Right kidney (tissue), 1 donor: Measurements from ENCODE around the gene SARDH.
"Not testable (repeated sequence)": the region's sequence is repeated elsewhere in the genome, so short reads cannot be mapped to it uniquely, and the experiment has no call there.

Experiments used
- DNase-seq: peaks from one replicate; pipeline ENCODE4 v3.0.0-alpha.2; 2016

SARDH gene

GRCh38 chr9:133775951-133776905 is 38.1 kb upstream of the SARDH start:
- no peak for DNase-seq

DNA sequence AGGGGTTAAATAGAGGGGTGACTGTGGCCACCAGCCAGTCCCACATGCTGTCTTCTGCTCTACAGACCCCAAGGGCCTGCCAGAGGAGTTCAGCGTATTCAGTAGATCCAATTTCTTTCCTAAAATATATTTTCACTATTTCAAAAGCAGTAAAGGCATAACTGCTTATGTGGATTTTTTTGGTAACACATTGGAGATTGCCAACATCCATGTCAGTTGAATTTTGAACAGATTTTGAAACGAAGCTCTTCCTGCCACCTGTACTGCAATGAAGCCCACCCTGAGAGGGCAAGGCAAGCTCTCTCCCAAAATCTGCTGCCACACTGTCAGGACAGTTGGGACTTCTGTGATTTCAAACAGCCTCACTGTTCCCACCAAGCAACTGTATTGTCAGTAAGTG is 37.1 kb upstream of the SARDH start:
- DNase-seq = no peak

DNA sequence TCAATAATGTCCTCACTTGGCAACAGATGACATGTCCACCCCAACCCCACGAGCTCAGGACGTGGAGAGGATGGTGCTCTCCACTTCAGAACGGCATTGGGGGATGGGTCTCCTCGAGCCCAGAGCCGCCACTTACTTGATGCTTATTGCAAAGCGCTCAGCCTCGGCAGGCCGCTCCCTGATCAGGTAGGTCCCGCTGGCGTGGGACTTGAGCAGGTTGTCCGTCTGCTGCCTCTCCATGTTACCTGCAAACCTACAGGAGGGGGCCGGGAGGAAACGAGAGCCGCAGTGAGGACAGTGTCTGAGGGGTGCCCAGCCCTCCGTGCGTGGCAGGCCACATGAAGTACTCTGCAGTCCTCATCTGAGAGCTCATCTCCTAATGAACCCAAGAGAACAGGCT is 36.6 kb upstream of the SARDH start:
- no peak for DNase-seq

DNA sequence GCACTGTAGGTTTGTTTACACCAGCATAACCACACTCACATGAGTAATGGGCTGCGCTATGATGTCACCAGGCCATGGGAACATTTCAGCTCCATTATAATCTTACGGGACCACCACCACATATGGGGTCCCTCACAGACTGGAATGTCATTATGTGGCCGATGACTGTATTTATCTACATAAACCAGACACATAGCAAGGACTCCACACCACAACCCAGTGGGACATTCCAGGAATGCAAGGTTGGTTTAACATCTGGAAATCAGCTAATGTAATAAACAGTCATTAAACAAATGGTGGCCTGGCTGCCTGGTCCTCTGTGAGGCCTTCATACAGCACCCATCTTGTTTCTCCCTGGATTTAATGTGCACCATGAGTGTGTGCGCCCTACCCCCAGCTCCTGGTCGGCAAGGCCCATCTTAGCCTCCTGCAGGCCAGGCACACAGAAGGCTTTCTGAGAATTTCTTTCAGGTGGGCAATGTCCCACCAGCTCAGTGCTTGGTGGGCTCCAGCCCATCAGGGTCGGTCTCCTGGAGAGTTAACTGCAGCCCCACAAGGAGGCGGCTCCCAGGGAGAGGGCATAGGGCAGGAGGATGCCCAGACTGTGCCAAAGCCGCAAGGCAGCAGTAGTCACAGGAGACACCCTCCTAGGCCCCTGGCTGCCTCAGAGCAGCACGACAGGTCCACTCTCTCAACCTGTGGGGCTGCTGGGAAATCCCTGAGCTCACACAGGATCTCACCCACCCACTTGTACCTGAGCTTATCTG is 35.9 kb upstream of the SARDH start:
- no peak for DNase-seq

DNA sequence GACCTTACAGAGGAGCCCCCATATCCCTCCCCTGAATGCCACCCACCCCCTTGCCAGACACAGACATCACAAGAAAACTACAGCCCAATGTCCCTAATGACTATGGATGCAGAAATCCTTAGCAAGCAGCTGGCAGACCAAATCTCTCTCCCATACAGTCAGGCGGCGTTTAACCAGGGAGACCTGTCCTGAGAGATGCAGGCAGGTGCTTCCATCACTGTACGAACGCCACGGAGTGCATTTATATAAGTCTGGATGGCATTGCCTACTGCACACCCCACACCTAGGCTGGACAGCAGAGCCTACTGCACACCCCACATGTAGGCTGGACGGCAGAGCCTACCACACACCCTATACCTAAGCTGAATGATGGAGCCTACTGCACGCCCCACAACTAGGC is 34.4 kb upstream of the SARDH start:
- no peak for DNase-seq

DNA sequence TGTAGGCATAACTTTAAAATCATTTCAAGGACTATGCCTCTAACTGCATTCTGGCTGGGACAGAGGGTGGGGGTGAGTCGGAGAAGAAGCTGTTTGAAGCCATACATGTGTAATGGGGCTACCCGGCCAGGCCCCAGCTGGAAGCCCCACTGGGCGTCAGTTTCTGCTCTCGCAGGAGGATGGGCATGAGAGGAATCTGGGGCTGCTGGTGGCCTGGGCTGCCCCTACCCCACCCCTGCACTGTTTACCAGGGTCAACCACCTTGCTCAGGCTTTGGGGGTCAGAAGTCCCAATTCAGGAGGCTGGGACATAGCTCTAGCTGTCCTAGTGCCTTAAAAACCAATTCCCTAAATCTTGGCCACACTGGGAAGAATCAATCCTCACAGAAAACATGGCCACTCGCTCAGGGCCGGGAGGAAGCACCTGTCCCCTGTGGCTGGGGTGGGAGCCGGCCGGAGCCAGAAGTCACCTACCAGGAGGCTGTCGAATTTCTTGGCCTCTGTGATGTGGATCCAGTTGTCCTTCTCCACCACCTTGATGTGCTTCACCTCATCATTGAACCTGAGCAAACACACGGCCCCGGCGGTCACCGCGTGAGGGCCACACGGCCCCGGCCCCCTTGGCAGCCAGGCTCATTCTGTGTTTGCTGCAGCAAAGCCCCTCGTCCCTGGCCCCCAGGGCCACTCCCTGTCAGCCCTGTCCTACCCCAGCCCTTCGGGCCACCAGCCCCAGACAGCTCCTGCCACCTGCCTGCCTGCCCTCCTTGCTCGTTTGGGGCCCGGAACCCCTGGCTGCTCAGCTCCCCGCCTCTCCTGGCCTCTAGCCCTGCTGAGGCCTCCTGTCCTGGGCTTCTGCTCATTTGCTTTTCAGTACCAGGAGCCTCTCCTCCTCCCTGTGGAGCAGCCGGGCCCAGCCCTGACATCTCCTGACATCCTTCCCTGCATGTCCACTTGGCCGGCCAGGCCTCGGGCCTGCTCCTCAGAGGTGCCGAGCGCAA is 33.6 kb upstream of the SARDH start:
- no peak for DNase-seq

- no peak for DNase-seq
Observed at GRCh38 chr9:133770076-133770777, 32.1 kb upstream of the SARDH start.

- DNase-seq = no peak
Observed at GRCh38 chr9:133769511-133770075, 31.4 kb upstream of the SARDH start.

DNA sequence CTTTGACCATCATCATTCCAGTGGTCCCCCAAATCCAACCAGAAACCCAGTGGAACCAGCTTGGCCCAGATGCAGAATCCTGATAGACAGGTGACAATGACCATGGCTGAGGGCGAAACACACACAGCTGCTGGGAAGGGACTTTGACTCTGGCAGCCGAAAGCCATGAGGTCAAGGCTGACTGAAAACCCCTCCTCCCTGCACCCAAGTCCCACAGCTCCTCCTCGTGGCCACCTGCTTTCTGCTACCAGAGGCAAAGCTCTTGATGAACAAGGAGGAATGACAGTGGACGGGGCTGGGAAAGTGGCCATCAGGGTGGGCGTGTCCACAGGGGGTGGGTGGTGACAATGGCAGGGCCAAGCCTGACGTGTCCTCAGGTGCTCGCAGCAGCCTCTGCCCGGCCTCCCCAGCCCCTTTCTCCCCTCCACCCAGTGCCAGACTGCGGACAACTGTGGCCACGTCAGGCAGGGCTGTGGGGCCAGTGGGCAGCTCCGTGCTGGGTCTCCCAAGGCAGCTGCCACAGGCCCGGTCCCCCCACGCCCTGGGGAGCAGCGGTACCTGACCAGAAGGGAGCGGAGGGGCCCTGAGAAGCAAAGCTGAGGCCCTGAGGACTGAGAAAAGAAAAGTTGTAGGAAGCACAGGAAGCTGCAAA is 30.8 kb upstream of the SARDH start:
- DNase-seq = no peak

GRCh38 chr9:133768371-133768858 is 30.3 kb upstream of the SARDH start:
- DNase-seq = no peak

- no peak for DNase-seq
Observed at GRCh38 chr9:133767625-133768024, 29.5 kb upstream of the SARDH start.

GRCh38 chr9:133767008-133767407 is 28.9 kb upstream of the SARDH start:
- no peak for DNase-seq

- not testable (repeated sequence) for DNase-seq
Observed at GRCh38 chr9:133766234-133766633, 28.1 kb upstream of the SARDH start.

GRCh38 chr9:133763272-133764183 is 25.4 kb upstream of the SARDH start:
- DNase-seq = no peak

DNA sequence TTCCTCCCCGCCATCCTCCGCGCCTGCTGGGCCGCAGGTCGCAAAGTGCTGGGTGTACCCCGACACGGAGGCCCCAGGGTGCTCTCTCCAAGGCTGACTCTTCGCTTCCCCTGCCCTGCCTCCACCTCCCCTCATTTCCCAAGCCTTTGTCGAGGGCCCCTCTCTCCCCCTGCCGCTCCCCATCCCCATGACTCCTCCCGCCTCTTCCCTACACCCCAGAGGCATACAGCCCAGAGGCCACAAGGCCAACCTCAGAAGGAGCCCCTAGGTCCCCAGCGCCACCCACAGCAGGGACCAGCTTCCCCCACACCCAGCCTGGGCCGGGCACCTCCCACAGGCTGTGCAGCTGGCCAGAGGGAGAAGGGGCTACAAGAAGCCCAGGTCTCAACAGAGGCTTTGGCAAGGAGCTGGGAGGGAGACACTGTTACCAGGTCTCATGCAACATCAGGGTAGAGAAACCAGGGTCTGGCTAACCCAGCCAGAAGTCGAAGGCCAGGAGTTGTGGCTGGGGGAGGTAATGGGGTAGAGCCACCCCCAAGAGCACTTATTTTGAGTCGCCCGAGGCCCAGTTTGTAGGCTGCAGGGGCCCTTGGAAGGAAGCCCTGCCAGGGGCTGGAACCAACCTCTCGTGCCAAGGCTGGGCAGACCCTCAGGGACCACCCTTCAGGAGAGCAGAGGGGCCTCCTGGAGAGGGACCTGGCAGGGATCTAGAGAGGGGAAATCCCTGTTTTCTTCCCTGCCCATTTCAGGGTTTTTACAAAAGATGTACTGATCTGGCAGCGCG is 24.5 kb upstream of the SARDH start:
- no peak for DNase-seq

GRCh38 chr9:133761641-133762248 is 23.6 kb upstream of the SARDH start:
- no peak for DNase-seq

GRCh38 chr9:133760713-133761290 is 22.6 kb upstream of the SARDH start:
- no peak for DNase-seq

DNA sequence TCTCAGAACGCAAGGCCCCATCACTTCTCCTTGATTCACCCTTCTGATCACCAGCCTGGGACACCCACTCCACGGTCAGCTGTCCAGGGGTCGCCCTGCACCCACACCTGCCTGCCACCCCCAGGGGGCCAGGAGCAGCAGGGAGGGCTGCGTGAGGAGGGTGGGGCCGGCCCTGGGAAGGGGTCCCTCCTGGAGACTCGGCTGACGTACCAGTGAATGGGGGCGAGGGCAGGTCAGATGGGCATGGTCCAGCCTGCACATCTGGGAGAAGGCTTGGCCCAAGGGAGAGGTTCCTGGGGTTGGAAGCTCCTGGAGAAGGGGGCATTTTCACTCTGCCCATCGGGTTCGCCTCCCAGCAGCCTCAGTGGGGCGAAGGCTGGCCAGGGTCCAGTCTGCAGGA is 21.8 kb upstream of the SARDH start:
- no peak for DNase-seq
